ENCODE data around the gene CNOT8.

DNA sequence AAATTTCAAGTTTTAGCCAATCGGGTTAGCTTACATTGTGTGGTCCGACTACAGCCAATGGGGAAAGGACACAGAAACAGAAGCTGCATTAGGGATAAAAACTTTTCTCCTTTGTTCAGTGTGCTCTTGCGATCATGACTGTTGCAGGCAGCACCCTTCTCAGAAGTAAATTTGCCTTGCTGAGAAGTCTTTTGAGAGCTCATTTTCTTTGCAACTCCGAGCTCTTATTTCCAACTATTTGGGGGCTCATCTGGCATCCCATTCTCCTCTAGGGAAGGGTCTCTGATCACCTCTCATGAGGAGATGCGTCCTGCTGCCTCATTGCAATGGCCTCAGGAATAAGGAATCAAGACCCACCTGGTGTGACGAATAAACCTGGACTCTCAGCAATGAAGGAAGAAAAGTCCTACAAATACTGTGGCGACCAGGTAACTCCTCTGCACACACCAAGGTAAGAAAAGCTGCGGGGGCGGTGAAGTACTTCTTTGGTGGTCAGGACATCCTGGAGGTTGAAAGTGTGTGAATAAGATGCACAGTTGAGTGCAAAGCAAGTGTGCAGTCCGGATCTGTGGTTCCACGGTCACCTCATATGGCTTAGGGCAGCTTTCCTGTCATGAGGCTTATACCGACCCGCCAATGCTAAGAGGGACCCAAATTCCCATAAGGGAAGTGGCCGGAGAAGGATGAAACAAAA, 20.4 kb downstream of the CNOT8 start:
- TF ChIP-seq POLR2AphosphoS5 (IDR thresholded peaks at IDR 0.05; ENCODE audit: low read depth, low read length): no peak
- TF ChIP-seq, protein P1, sequence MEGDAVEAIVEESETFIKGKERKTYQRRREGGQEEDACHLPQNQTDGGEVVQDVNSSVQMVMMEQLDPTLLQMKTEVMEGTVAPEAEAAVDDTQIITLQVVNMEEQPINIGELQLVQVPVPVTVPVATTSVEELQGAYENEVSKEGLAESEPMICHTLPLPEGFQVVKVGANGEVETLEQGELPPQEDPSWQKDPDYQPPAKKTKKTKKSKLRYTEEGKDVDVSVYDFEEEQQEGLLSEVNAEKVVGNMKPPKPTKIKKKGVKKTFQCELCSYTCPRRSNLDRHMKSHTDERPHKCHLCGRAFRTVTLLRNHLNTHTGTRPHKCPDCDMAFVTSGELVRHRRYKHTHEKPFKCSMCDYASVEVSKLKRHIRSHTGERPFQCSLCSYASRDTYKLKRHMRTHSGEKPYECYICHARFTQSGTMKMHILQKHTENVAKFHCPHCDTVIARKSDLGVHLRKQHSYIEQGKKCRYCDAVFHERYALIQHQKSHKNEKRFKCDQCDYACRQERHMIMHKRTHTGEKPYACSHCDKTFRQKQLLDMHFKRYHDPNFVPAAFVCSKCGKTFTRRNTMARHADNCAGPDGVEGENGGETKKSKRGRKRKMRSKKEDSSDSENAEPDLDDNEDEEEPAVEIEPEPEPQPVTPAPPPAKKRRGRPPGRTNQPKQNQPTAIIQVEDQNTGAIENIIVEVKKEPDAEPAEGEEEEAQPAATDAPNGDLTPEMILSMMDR (IDR thresholded peaks at IDR 0.05): no peak

Measured in Panc1 (cell line).